ENCODE measurements around the gene RAD51C.

GRCh38 chr17:58759522-58759921, 67.1 kb downstream of the RAD51C start:
- TF ChIP-seq CTCF (IDR thresholded peaks at IDR 0.05) (no peak), NRF1 (IDR thresholded peaks at IDR 0.05; ENCODE audit: low read depth, low read length) (no peak), POLR2AphosphoS5 (IDR thresholded peaks at IDR 0.05; ENCODE audit: low read depth, low read length) (no peak), RAD21 (IDR thresholded peaks at IDR 0.05; ENCODE audit: low read length) (peak; percentile 9; the same call in 1 of the 2 replicates), JUND (IDR thresholded peaks at IDR 0.05) (no peak), IRF3 (IDR thresholded peaks at IDR 0.05; ENCODE audit: low read depth, low read length) (no peak), MAX (IDR thresholded peaks at IDR 0.05; ENCODE audit: low read depth) (no peak), FOXJ3 (CRISPR knock-in tag; IDR thresholded peaks at IDR 0.05) (no peak), EZH2phosphoT487 (IDR thresholded peaks at IDR 0.05; ENCODE audit: borderline replicate concordance, low read depth) (no peak), TCF12 (IDR thresholded peaks at IDR 0.05) (peak; percentile 39; the same call in 1 of the 2 replicates), EP300 (IDR thresholded peaks at IDR 0.05; ENCODE audit: borderline replicate concordance in 1 of 2, low read depth in 1 of 2, low read length in 1 of 2) (peak in 1 of 2 experiments; percentile 31; a peak in 1 of 4 replicates)
